GM12872 (cell line): ENCODE measurements around the gene PLTP.

Experiments used
- TF ChIP-seq, protein P1 (sequence below): IDR thresholded peaks from 3 replicates; pipeline ENCODE4 v1.5.1; 2011; ENCODE audit warnings: low read depth, mild to moderate bottlenecking, low read length, moderate library complexity; ENCODE audit not compliant: insufficient read depth

PLTP gene

DNA sequence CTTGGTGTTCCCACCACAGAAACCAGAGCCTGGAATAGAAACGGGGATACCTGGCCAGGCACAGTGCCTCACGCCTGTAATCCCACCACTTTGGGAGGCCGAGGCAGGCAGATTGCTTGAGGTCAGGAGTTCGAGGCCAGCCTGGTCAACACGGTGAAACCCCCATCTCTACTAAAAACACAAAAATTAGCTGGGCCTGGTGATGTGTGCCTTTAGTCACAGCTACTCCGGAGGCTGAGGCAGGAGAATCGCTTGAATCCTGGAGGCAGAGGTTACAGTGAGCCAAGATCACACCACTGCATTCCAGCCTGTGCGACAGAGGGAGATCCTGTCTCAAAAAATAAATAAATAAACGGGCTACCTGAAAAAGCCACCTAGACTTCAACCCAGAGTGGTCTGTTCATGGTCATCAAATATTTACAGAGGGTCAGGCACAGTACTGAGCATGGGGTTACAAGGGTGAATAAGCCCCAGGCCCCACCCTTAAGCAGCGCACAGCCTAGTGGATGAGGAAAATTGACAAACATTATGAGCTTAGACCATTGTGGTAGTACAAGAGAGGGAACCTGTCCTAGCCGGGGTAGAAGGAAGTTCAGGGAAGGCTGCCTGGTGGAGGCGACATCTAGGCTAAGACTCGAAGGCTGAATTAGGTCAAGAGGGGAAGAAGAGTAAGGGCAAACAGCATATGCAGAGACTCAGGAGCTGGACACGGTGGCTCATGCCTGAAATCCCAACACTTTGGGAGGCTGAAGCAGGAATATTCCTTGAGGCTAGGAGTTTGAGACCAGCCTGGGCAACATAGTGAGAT is 15.3 kb upstream of the PLTP start:
- TF ChIP-seq, protein P1, sequence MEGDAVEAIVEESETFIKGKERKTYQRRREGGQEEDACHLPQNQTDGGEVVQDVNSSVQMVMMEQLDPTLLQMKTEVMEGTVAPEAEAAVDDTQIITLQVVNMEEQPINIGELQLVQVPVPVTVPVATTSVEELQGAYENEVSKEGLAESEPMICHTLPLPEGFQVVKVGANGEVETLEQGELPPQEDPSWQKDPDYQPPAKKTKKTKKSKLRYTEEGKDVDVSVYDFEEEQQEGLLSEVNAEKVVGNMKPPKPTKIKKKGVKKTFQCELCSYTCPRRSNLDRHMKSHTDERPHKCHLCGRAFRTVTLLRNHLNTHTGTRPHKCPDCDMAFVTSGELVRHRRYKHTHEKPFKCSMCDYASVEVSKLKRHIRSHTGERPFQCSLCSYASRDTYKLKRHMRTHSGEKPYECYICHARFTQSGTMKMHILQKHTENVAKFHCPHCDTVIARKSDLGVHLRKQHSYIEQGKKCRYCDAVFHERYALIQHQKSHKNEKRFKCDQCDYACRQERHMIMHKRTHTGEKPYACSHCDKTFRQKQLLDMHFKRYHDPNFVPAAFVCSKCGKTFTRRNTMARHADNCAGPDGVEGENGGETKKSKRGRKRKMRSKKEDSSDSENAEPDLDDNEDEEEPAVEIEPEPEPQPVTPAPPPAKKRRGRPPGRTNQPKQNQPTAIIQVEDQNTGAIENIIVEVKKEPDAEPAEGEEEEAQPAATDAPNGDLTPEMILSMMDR, result no peak

DNA sequence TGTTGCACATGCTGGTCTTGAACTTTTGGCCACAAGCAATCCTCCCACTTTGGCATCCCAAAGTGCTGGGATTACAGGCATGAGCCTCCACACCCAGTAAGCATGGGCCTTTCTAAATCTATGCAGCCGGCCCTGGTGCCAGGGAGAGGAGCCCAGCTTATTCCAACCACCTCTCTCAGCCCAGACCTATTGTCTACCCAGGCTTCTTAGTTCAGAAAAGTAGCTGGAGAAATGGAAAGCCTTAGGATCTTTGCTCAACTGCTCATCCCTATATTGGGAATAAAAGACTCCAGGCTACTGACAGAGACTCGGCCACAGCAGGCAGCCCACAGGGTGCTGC is 14.7 kb upstream of the PLTP start:
- TF ChIP-seq, protein P1, result no peak

- TF ChIP-seq, protein P1, result no peak
These were observed 14.0 kb upstream of the PLTP start for GRCh38 chr20:45925821-45926506.

DNA sequence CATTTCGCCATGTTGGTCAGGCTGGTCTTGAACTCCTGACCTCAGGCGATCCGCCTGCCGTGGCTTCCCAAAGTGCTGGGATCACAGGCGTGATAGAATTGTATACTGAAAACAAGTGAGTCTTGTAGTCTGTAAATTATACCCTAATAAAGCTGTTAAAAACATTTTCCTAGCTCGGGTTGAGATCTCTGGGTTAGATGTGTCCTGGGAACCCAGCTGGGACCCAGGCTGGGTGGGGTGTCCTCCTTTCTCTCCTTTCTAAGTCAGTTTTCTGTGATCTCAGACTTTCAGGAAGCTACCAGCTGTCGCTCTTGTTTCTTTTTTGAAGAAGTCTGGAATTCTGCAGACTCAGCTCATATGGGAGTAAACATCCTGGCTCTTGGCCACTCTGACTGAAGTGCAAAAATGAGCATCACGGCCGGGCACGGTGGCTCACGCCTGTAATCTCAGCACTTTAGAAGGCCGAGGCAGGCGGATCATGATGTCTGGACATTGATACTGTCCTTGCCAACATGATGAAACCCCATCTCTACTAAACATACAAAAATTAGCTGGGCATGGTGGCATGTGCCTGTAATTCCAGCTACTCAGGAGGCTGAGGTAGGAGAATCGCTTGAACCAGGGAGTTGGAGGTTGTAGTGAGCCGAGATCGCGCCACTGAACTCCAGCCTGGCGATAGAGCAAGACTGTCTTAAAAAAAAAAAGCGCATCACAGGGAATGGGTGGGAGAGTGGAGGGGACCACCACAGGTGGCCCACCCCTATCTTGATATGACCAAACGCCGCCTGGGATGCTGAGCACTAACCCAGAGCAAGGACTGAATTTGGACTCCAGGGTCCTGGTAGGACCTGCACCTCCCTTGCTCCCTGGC is 12.7 kb upstream of the PLTP start:
- TF ChIP-seq, protein P1, result no peak

GRCh38 chr20:45921337-45922189 is 9.6 kb upstream of the PLTP start:
- TF ChIP-seq, protein P1, result no peak

DNA sequence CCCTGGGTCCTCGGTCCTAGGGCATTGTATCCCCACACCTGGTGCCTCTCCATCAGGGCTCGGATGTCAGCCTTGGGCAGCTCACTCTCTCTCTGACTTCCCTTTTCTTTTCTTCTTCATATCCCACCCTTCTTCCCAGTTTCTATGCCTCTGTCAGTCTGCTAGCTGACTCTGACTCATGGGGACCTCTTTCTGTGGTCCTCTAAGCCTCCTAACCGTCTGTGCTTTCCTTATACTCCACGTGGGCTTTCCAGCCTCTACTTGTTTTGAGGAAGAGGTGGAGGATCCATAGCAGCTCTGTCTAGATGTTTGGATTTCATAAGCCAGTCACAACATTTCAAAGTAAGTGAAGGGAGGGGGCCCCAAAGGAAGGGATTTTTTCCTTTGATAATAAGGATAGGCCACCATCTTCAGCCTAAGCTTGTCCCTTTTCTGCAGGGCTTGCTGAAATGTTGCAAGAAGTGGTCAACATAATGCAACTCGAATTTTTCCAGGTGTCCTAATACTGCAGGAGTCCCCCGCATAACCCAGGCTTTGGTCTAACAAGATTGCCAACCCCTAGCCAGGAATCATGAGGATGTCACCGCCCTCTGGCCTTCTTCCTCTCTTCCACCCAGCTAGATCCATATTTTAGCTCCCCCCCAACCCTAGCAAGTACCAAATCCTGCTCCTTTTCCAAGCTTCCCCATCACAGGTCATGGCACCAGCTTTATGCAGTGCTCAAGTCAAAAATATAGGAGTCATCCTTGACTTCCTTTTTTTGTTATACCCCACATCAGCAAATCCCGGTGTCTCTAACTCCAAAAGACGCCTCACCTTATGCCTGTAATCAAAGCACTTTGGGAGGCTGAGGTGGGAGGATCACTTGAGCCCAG is 8.7 kb upstream of the PLTP start:
- TF ChIP-seq, protein P1, result no peak
